ENCODE data around the gene EXOC3.
"Not testable (repeated sequence)": the region's sequence is repeated elsewhere in the genome, so short reads cannot be mapped to it uniquely, and the experiment has no call there.

The EXOC3 gene

GRCh38 chr5:483011-483410 is 40.0 kb downstream of the EXOC3 start:
- Histone ChIP-seq H3K27ac (no peak overlapping the region), H3K4me1 (peaks cover 42 to 82% (median 78%) of the 10 kb centered on the region in 10 experiments), H3K9ac (0 out of 22 replicates have a peak overlapping the region, but pooled peaks of 1 of the 11 experiments have one; percentile 0), H3K27me3 (peaks cover 0 to 69% (median 9%) of the 10 kb centered on the region in 11 experiments; a peak in 17 of 22 replicates), H3K9me3 (replicated peaks in 1 of 11) (no peaks in the 10 kb centered on the region), H4K20me1 (peaks cover 0 to 54% (median 21%) of the 10 kb centered on the region in 11 experiments; a peak in 18 of 22 replicates), H3K4me3 (peak overlapping the region in 1 of 10 experiments; percentile 31; a peak in 1 of 20 replicates), H3K36me3 (no peaks in the 10 kb centered on the region), H3K4me2 (peak overlapping the region; percentile 78 to 97 (median 90))
- TF ChIP-seq Cebpa-rat (IDR thresholded peaks at IDR 0.05) = no peak

- Histone ChIP-seq H3K36me3 (no peaks in the 10 kb centered on the region), H3K27me3 (peaks cover 0 to 63% (median 3%) of the 10 kb centered on the region in 11 experiments; a peak in 11 of 22 replicates), H3K4me2 (peak overlapping the region; percentile 78 to 97 (median 90)), H3K27ac (no peak overlapping the region), H3K9me3 (replicated peaks in 1 of 11) (no peaks in the 10 kb centered on the region), H3K4me3 (peak overlapping the region in 2 of 10 experiments; percentile 3 to 31; a peak in 1 of 20 replicates), H3K9ac (peak overlapping the region in 4 of 11 experiments; percentile 0 to 35 (median 18); a peak in 4 of 22 replicates), H3K4me1 (peaks cover 42 to 77% (median 73%) of the 10 kb centered on the region in 10 experiments), H4K20me1 (peaks cover 0 to 48% (median 15%) of the 10 kb centered on the region in 11 experiments; a peak in 18 of 22 replicates)
- no peak for TF ChIP-seq Cebpa-rat (IDR thresholded peaks at IDR 0.05)
Observed at GRCh38 chr5:483434-484140, 40.6 kb downstream of the EXOC3 start.

GRCh38 chr5:484556-484955 is 41.6 kb downstream of the EXOC3 start:
- H3K9ac ChIP-seq = no peak overlapping the region
- H3K9me3 ChIP-seq (replicated peaks in 1 of 11) = no peaks in the 10 kb centered on the region
- peaks cover 0 to 53% (median 0%) of the 10 kb centered on the region in 11 experiments; a peak in 8 of 22 replicates for H3K27me3 ChIP-seq
- H3K36me3 ChIP-seq = no peaks in the 10 kb centered on the region
- H3K4me2 ChIP-seq = peak overlapping the region; percentile 80 to 97 (median 89); a peak in 19 of 22 replicates
- no peak overlapping the region for H3K27ac ChIP-seq
- peaks cover 42 to 72% (median 63%) of the 10 kb centered on the region in 10 experiments for H3K4me1 ChIP-seq
- no peak for TF ChIP-seq Cebpa-rat (IDR thresholded peaks at IDR 0.05)
- peaks cover 0 to 45% (median 5%) of the 10 kb centered on the region in 11 experiments; a peak in 10 of 22 replicates for H4K20me1 ChIP-seq
- H3K4me3 ChIP-seq = no peak overlapping the region

GRCh38 chr5:485113-485945 is 42.4 kb downstream of the EXOC3 start:
- peak overlapping the region in 3 of 10 experiments; percentile 16 to 26 (median 23); a peak in 1 of 20 replicates for H3K4me3 ChIP-seq
- H3K4me1 ChIP-seq = peaks cover 42 to 64% (median 56%) of the 10 kb centered on the region in 10 experiments
- no peaks in the 10 kb centered on the region for H3K9me3 ChIP-seq (replicated peaks in 1 of 11)
- H3K36me3 ChIP-seq = no peaks in the 10 kb centered on the region
- peaks cover 0 to 40% (median 0%) of the 10 kb centered on the region in 11 experiments; a peak in 7 of 22 replicates for H4K20me1 ChIP-seq
- peaks cover 0 to 49% (median 0%) of the 10 kb centered on the region in 11 experiments; a peak in 8 of 22 replicates for H3K27me3 ChIP-seq
- H3K27ac ChIP-seq = no peak overlapping the region
- H3K4me2 ChIP-seq = peak overlapping the region; percentile 80 to 97 (median 89)
- H3K9ac ChIP-seq = peak overlapping the region in 4 of 11 experiments; percentile 11 to 42 (median 32); a peak in 4 of 22 replicates
- no peak for TF ChIP-seq Cebpa-rat (IDR thresholded peaks at IDR 0.05)

GRCh38 chr5:485946-486491 is 43.0 kb downstream of the EXOC3 start:
- Histone ChIP-seq H3K4me2 (peak overlapping the region; percentile 80 to 97 (median 89)), H4K20me1 (peaks cover 0 to 43% (median 0%) of the 10 kb centered on the region in 11 experiments; a peak in 8 of 22 replicates), H3K27ac (no peak overlapping the region), H3K9me3 (replicated peaks in 1 of 11) (no peaks in the 10 kb centered on the region), H3K4me1 (peaks cover 42 to 57% (median 51%) of the 10 kb centered on the region in 10 experiments), H3K9ac (peak overlapping the region in 4 of 11 experiments; percentile 11 to 42 (median 32); a peak in 2 of 22 replicates), H3K27me3 (peaks cover 0 to 48% (median 0%) of the 10 kb centered on the region in 11 experiments; a peak in 9 of 22 replicates), H3K36me3 (no peaks in the 10 kb centered on the region), H3K4me3 (peak overlapping the region in 3 of 10 experiments; percentile 16 to 26 (median 23); a peak in 1 of 20 replicates)
- TF ChIP-seq Cebpa-rat (IDR thresholded peaks at IDR 0.05) = no peak

- Histone ChIP-seq H3K4me1 (peaks cover 42 to 53% (median 47%) of the 10 kb centered on the region in 10 experiments), H4K20me1 (peaks cover 0 to 47% (median 0%) of the 10 kb centered on the region in 11 experiments; a peak in 8 of 22 replicates), H3K4me2 (peak overlapping the region; percentile 80 to 97 (median 89)), H3K27me3 (peaks cover 0 to 47% (median 0%) of the 10 kb centered on the region in 11 experiments; a peak in 10 of 22 replicates)
- not testable (repeated sequence) for H3K9ac ChIP-seq; H3K27ac ChIP-seq; H3K9me3 ChIP-seq (replicated peaks in 1 of 11); H3K4me3 ChIP-seq; H3K36me3 ChIP-seq
Observed at GRCh38 chr5:486597-486996, 43.6 kb downstream of the EXOC3 start.

GRCh38 chr5:488241-488640 is 45.3 kb downstream of the EXOC3 start:
- Histone ChIP-seq H3K4me3 (no peak overlapping the region), H3K4me2 (no peak overlapping the region), H4K20me1 (peaks cover 0 to 40% (median 0%) of the 10 kb centered on the region in 11 experiments; a peak in 8 of 22 replicates), H3K9me3 (replicated peaks in 1 of 11) (no peaks in the 10 kb centered on the region), H3K9ac (no peak overlapping the region), H3K27me3 (peaks cover 5 to 52% (median 9%) of the 10 kb centered on the region in 11 experiments; a peak in 21 of 22 replicates), H3K36me3 (no peaks in the 10 kb centered on the region), H3K27ac (no peak overlapping the region), H3K4me1 (peaks cover 30 to 39% (median 34%) of the 10 kb centered on the region in 10 experiments)
- no peak for TF ChIP-seq Cebpa-rat (IDR thresholded peaks at IDR 0.05)
